ENCODE measurements around the gene ZNF700.

GRCh38 chr19:11979527-11979926, 54.6 kb downstream of the ZNF700 start:
- TF ChIP-seq POLR2AphosphoS5 (IDR thresholded peaks at IDR 0.05; ENCODE audit: low read depth, low read length) = no peak
- no peak for TF ChIP-seq POLR2A (IDR thresholded peaks at IDR 0.05; ENCODE audit: low read depth, low read length)
- no peak for TF ChIP-seq TAF1 (IDR thresholded peaks at IDR 0.05; ENCODE audit: borderline replicate concordance, low read depth, low read length)

All from GM12892 (cell line).